Endodermal cell (in vitro differentiated cells): ENCODE results near the gene RALA. TPM values are rescaled to one million over a fixed set of nuclear protein-coding genes. Genes with fewer than 3 reads are reported as not detected.

Experiments
- DNase-seq: peaks from one replicate; pipeline ENCODE4 v3.0.0-alpha.2; 2017
- H3K27ac ChIP-seq: 2 replicates; pipeline ENCODE4 v1.5.1; 2013; ENCODE audit warnings: mild to moderate bottlenecking, low read depth, low read length, moderate library complexity
- H3K27me3 ChIP-seq: 2 replicates; pipeline ENCODE4 v1.6.1; 2013; ENCODE audit warnings: mild to moderate bottlenecking, low read length, moderate library complexity; ENCODE audit not compliant: insufficient read depth, control insufficient read depth, poor library complexity, severe bottlenecking
- H3K36me3 ChIP-seq: 2 replicates; pipeline ENCODE4 v1.7.0; 2013; ENCODE audit warnings: mild to moderate bottlenecking, low read length, moderate library complexity; ENCODE audit not compliant: control insufficient read depth, insufficient read depth
- H3K4me1 ChIP-seq: one replicate; pipeline ENCODE4 v1.7.0; 2013; ENCODE audit warnings: low read length; ENCODE audit not compliant: control insufficient read depth, insufficient read depth
- H3K4me3 ChIP-seq: 2 replicates; pipeline ENCODE4 v1.5.1; 2013; ENCODE audit warnings: mild to moderate bottlenecking, low read length, moderate library complexity
- H3K9ac ChIP-seq: 2 replicates; pipeline ENCODE4 v1.6.1; 2013; ENCODE audit warnings: mild to moderate bottlenecking, low read length, moderate library complexity; ENCODE audit not compliant: poor library complexity, severe bottlenecking; ENCODE audit errors: extremely low read depth
- H3K9me3 ChIP-seq: 2 replicates; pipeline ENCODE4 v1.6.1; 2013; ENCODE audit warnings: mild to moderate bottlenecking, low read length, moderate library complexity; ENCODE audit not compliant: control insufficient read depth
- H3K27ac Mint-ChIP-seq: 2 replicates; pipeline ENCODE4 v1.8.0; 2020; ENCODE audit warnings: mixed read lengths
- H3K27me3 Mint-ChIP-seq: 2 replicates; pipeline ENCODE4 v1.8.0; 2021; ENCODE audit warnings: mild to moderate bottlenecking, mixed read lengths; ENCODE audit not compliant: insufficient read depth
- H3K36me3 Mint-ChIP-seq: 2 replicates; pipeline ENCODE4 v1.8.0; 2020; ENCODE audit warnings: low read depth, mixed read lengths
- H3K4me1 Mint-ChIP-seq: 2 replicates; pipeline ENCODE4 v1.8.0; 2020; ENCODE audit warnings: mixed read lengths
- H3K4me3 Mint-ChIP-seq: 2 replicates; pipeline ENCODE4 v1.8.0; 2020; ENCODE audit warnings: mild to moderate bottlenecking, moderate library complexity, mixed read lengths
- H3K9me3 Mint-ChIP-seq: 2 replicates; pipeline ENCODE4 v1.8.0; 2020; ENCODE audit warnings: mild to moderate bottlenecking, mixed read lengths
- WGBS, 2 experiments: methylation state at CpG; one replicate each; pipeline versions ENCODE4 v1.1.5 to v1.1.7; 2013; ENCODE audit warnings: missing lambda C conversion rate in 2 of 2, mixed read lengths in 1 of 2; ENCODE audit not compliant: insufficient coverage in 1 of 2, insufficient read length in 1 of 2; 5-methylcytosine and 5-hydroxymethylcytosine counted together
- total RNA-seq, 2 donors: library from RNA; stranded (reverse); fragmentation: NEBNext Ultra II Directional in 1 of 2; extraction: Animal tissue kit (Norgen Biotek cat#: 25700) in 1 of 2; gene quantifications; 2 replicates in 1 of 2; 3 replicates in 1 of 2; pipeline ENCODE4 v1.2.1, GENCODE V29; 2021
- TF ChIP-seq, protein P1 (sequence below): fragments of 200-600 bp; sonication (generic); conservative IDR thresholded peaks from 2 replicates; pipeline ENCODE4 v1.5.0; 2021; ENCODE audit warnings: antibody characterized with exemption, mild to moderate bottlenecking

Gene RALA
- total RNA-seq, 2 donors from 2014 or later = 43.9 to 46.4 TPM

DNA sequence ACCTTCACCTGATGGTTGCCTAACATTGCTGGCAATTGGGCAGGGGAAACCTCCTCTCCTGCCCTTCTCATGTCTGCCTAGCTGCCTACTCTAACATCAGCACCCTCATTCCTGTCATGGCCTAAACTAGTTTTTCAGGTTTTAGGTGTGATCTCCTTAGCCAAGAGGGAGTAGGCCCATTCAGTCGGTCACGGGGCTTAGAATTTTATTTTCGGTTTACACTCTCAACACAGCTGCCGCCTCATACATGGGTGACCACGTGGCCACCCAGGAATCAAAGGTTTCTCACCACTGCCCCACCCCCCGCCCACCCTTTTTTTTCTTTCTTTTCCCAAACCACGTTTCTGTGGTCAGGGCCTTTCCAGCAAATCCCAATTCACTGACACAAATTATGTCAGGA lies 97.2 kb downstream of the RALA start:
- H3K27ac ChIP-seq = no peak overlapping the region
- H3K9ac ChIP-seq = no peak overlapping the region
- peaks cover under 1% of the 10 kb centered on the region for H3K36me3 Mint-ChIP-seq
- peaks cover 4% of the 10 kb centered on the region for H3K4me1 Mint-ChIP-seq
- 83 to 88% methylated on average over 5 to 7 of the region's 7 CpGs for WGBS, 2 experiments
- TF ChIP-seq, protein P1, sequence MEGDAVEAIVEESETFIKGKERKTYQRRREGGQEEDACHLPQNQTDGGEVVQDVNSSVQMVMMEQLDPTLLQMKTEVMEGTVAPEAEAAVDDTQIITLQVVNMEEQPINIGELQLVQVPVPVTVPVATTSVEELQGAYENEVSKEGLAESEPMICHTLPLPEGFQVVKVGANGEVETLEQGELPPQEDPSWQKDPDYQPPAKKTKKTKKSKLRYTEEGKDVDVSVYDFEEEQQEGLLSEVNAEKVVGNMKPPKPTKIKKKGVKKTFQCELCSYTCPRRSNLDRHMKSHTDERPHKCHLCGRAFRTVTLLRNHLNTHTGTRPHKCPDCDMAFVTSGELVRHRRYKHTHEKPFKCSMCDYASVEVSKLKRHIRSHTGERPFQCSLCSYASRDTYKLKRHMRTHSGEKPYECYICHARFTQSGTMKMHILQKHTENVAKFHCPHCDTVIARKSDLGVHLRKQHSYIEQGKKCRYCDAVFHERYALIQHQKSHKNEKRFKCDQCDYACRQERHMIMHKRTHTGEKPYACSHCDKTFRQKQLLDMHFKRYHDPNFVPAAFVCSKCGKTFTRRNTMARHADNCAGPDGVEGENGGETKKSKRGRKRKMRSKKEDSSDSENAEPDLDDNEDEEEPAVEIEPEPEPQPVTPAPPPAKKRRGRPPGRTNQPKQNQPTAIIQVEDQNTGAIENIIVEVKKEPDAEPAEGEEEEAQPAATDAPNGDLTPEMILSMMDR = no peak
- DNase-seq = peak; percentile 56
- H3K27me3 Mint-ChIP-seq = no peaks in the 10 kb centered on the region
- H3K27me3 ChIP-seq = no peaks in the 10 kb centered on the region
- H3K27ac Mint-ChIP-seq = no peak overlapping the region
- H3K9me3 ChIP-seq = peaks cover 10% of the 10 kb centered on the region
- no peak overlapping the region for H3K4me3 Mint-ChIP-seq
- H3K4me1 ChIP-seq = peaks cover 5% of the 10 kb centered on the region
- H3K36me3 ChIP-seq = no peaks in the 10 kb centered on the region
- no peak overlapping the region for H3K4me3 ChIP-seq
- H3K9me3 Mint-ChIP-seq = peaks cover 15% of the 10 kb centered on the region

DNA sequence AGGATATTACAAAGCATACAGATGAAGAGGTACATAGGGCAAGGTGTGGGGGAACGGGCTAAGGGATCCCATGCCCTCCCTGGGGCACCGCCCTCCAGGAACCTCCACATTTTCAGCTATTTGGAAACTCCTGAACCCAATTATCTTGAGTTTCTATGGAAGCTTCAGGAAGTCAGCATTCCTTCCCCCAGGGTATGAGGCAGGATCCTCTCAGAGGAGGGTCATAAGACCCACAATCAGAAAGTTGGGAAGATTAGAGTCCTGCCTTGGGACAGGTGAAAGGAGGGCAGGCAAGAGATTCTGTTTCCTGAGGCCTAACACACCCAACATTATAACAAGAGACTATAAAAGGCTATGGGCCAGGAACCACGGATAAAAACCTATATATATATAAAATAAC lies 98.0 kb downstream of the RALA start:
- DNase-seq = no peak
- Mint-ChIP-seq H3K27ac (no peak overlapping the region), H3K9me3 (peaks cover 7% of the 10 kb centered on the region), H3K27me3 (no peaks in the 10 kb centered on the region), H3K4me3 (no peak overlapping the region), H3K4me1 (peaks cover 4% of the 10 kb centered on the region), H3K36me3 (no peaks in the 10 kb centered on the region)
- Histone ChIP-seq H3K4me1 (peaks cover 5% of the 10 kb centered on the region), H3K27ac (no peak overlapping the region), H3K9ac (no peak overlapping the region), H3K27me3 (no peaks in the 10 kb centered on the region), H3K9me3 (peaks cover 3% of the 10 kb centered on the region), H3K36me3 (no peaks in the 10 kb centered on the region), H3K4me3 (no peak overlapping the region)
- TF ChIP-seq, protein P1 = no peak
- WGBS, 2 experiments = 84 to 93% methylated on average over 2 of the region's 3 CpGs

DNA sequence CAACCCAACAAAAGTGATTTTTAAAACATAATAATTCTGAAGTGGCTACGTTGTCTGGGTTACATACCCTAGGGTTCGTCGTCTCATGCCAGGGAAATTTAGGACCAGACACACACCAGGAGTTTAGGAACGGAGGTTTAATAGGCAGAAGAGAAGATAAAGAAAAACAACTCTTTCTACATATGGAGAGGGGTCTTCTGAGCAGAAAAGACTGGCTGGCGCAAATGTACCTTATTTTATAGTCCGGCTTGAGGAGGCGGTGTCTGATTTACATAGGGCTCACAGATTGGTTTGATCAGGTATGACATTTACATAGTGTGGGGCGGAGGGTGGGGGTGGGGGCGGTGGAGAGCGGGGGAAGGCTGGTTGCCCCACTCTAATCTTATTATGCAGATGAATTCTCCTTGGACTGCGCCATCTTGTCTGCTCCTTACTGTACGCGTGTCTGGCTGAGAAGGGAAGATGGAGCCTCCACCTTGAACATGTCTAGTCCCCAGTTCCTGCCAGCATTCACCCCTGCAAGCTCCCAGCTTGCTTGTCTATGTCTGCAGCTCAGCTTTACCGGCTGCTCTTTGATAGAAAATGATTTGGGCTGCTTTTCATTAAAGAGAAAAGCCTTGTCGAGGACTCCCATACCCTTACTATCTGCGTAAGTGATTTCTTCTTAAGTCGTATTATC lies 98.7 kb downstream of the RALA start:
- H3K27ac ChIP-seq = no peak overlapping the region
- Mint-ChIP-seq H3K27me3 (no peaks in the 10 kb centered on the region), H3K36me3 (no peaks in the 10 kb centered on the region), H3K4me1 (peaks cover 4% of the 10 kb centered on the region), H3K4me3 (no peak overlapping the region), H3K9me3 (peaks cover 2% of the 10 kb centered on the region), H3K27ac (no peak overlapping the region)
- H3K9me3 ChIP-seq = no peaks in the 10 kb centered on the region
- peaks cover 5% of the 10 kb centered on the region for H3K4me1 ChIP-seq
- H3K36me3 ChIP-seq = no peaks in the 10 kb centered on the region
- WGBS, 2 experiments = 95 to 98% methylated on average over 9 to 15 of the region's 17 CpGs
- DNase-seq = no peak
- H3K4me3 ChIP-seq = no peak overlapping the region
- H3K9ac ChIP-seq = no peak overlapping the region
- no peaks in the 10 kb centered on the region for H3K27me3 ChIP-seq
- TF ChIP-seq, protein P1 = no peak
